ENCODE measurements around the gene MRGPRE.

The MRGPRE gene

DNA sequence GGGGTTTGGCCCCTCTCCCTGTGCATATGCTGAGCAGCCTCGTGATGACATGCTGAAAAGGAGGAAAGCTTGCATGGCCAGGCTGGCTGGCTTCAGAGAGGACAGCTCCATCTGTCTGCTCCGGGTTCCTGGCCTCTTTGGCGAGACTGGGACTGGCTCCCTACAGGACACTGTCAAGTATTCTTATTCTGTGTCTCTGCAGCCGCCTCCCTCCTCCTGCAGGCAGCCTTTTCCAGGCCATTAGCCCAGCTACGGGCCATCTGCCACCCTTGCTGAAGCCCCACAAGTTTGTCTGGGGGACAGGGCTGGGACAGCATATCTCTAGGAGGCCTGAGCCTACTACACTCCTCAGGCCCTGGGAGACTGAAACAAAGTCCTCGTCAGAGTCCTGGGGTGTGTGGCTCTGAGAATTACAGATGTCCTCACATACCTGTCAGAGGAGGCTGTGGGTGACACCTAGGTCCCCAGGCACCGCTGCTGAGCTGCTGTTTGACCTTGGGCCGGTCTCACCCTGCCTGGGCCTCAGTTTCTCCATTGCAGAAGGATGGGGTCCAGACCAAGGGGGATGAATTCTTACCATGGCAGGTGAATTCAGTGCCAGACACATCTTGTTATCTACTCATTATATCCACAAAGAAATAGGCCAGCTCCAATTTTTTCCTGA is 24.6 kb downstream of the MRGPRE start:
- FAIRE-seq, result no peak

DNA sequence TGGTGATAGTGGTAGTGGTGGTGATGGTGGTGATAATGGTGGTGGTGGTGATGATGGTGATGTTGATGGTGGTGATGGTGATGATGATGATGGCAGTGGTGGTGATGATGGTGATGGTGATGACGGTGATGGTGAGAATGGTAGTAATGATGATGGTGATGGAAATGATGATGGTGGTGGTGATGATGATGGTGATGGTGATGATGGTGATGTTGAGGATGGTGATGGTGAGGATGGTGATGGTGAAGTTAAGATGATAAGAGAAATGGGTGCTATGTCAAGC is 25.4 kb downstream of the MRGPRE start:
- no peak for FAIRE-seq

DNA sequence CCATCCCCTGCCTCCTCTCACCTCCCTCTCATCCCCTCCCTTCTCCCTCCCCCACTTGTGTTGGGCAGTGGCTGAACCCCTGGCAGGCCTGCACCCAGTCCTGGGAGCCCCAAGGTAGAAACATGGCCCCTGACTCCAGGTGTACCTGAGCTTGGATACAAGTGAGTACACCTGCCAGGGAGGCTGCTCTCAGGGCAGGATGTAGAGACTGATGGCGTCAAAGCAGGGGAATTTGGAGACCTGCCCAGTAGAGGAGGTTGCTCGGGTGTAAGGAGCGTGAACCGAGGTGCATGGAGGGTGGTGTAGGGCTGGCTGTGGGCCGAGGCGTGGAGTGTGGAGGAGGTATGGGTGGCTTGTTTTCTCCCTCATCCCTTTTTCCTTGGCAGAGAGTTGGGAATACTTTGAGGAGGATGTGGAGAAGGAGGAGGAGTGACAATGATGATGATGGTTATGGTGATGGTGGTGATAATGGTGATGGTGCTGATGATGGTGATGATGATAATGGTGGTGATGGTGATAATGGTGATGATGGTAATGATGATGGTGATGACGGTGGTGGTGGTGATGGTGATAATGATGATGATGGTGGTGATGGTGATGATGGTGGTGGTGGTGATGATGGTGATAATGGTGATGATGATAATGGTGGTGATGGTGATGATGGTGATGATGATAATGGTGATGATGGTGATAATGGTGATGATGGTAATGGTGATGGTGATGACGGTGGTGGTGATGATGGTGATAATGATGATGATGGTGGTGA is 25.9 kb downstream of the MRGPRE start:
- no peak for FAIRE-seq

DNA sequence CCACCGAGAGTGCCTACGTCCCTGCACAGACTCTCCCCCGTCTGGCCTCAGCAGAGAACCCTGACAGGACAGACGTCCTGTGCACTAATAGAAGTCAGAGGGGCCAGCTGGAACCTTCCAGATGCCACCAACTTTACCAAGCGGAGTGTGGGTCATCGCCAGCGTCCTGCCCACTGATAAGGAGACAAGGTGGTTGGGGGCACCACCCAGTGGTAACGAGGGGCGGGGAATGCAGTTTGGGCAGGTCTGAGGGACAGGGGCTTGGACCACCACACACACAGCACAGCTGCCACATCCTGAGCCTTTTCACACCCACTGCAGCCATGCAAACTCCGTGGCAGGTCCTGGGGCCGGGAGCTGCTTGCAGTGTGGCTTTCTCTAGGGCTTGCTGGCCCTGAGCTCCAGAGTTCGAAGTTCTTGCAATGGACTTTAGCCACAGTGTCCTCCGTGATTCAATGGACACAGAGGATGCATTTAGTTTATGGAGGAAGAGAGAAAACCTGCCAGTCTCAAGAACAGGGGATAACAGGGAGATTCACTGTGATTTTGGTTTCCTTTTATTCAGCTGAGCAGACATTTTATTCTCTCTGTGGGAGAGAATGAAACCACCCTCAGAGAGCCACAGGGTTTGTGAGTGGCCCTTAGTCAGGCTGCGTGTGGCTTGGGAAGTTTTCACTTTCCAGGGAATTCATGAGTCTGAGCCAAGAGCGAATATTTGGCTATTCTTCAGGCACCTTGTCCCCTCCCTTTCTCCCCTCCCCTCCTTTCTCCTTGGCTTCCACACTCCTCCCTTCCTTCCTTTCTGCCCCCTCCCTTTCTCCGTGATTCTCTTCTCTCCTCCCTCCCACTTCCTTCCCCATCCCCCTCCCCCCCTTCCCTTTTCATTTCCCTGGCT is 26.7 kb downstream of the MRGPRE start:
- FAIRE-seq, result no peak

DNA sequence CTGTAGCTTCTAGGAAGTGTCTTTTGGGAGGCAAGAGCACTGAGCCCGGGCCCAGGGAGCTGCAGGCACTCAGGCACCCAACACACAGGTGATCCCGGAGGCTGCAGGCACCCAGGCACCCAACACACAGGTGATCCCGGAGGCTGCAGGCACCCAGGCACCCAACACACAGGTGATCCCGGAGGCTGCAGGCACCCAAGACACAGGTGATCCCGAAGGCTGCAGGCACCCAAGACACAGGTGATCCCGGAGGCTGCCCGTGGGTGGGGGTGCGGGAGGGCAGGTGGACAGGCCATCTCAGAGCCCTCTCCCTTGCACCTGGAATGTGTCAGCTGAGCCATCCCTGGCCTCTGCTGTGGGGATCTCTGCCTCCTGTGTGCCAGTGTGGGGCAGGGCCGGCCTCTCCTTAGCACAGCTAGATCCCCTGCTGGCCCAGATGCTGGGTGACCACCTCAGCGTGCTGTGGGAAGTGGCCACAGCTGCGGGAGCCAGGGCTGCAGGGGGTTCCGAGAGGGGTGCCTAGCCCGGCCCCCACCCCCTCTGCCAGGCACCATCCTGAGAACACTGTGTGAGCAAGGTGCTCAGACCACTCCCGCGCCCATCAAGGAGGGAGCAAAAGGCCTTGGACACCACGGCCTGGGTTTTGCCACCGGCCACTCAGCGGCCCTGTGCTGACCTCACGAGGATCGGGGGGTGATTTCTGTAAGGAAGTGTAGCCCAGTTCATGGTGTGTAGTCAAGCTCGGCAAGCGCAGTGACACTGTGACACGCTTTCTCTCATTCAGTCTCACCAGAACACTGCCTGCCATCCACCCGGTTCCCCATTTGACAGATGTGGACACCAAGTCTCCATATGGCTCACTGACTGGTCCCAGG is 27.8 kb downstream of the MRGPRE start:
- no peak for FAIRE-seq

DNA sequence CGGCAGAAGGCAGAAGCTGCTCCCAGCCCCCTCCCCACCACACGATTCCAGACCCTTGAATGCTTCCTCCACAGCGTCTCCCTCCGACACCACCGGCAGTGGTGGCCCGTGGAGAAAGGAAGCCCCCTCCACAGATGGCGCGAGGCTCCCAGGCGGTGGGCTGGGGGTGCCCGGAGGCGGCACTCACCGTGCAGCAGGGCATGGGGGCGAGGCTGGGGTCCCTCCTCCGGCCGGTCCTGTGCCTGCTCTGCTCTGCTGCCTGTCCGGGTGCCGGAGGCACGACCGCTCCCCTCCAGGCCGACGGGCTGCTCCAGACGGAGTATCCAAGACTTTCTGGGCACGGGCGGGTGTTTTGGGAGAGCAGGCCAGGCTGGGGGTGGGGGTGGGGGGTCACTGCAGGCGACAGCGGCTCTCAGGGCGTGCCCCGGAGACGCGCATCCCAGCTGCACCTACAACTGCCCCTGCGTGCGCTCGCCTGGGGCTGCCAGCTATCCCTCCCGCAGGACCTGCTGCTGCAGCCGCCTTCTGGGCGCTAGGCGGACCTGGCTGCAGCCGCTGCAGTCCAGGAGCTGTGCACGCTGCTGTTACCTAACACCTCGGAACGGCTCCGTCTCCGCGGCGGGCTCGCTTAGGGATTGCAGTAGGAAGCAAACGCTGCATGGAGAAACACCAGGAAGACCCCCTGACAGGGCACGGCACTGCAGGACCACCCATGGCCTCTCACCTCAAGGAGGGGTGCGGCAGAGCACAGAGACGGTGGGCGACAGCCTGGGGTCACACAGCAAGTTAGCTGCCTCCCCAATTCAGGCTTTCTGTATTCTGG is 28.8 kb downstream of the MRGPRE start:
- no peak for FAIRE-seq

DNA sequence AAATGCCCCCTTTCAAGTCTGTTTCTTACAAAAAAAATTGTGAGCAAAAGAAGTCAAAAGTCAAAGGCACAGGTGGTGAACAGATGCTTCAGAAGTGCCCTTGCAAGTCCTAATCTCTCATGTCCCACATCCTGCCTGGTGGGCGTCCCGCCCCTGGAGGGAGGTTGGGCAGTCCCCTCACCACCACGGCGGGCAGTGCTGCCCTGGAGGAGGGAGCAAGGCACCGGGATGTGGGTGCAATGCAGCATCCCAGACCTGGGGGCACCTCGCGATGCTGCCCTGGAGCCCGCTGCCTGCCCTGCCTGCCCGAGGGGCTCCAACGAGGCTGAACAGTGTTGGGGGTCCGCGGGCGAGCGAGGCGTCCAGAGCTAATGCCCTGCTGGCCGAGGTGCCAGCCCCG is 29.5 kb downstream of the MRGPRE start:
- FAIRE-seq, result no peak

DNA sequence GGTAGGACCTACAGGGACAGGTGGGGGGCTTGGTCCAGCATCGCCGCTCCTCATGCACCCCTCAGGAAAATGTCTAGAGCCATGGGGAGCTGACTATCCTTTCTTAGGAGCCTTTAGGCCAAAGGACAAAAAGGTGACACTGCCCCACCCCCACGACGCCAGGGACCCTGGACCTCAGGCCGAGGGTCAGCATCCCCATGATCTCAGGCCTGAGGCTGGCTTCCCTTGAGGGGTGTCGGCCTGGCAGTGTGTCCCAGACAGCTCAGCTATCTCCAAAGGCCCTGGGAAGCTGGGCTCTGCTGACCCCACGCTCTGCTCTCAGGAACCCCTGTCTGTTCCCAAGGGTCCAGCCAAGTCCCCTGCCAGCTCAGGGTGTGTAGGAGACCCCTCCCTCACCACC is 29.9 kb downstream of the MRGPRE start:
- FAIRE-seq, result no peak

DNA sequence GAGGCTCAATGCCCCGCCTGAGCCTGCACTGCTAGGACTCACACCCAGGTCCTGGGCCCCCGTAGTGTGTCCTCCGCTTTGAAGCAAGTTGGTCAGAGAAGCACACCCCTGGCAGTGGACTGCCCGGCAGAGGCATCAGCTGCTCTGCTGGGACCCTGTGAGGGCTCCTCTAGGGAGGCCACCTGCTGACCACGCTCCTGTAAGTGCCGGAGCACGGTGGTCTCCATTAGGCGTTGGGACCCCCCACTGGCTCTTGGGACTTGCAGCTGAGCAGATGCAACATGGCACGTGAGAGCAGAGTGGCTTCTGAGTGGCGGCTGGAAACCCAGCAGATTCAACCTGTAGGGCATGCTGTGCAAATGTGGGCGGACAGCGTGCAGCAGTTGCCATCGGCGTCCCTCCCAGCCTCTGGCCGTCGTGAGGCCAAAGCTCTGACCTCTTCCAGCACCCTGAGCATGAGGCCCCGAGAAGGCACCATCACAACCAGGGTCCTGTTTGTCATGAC is 30.5 kb downstream of the MRGPRE start:
- no peak for FAIRE-seq

DNA sequence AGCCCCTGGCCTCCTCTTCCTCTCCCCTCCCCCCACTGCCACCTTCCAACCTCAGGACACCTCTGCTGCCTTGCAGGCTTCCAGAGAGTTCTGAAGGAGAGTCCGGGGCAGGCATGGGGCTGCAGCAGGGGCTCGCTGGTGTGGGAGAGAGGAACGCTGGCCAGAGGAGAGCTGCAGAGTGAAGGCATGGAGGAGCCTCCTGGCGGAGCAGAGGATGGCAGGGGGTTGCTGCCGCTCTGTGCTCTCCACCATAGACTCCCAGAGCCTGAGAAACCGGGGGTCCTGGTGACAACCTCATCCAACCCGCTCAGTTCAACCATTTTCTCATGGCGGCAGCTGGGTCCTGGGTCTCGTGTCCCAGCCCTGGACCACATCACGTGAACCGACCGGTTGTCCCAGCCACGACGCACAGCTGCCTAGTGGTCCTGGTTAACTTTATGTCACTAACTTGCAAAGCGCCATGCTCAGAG is 31.1 kb downstream of the MRGPRE start:
- no peak for FAIRE-seq

DNA sequence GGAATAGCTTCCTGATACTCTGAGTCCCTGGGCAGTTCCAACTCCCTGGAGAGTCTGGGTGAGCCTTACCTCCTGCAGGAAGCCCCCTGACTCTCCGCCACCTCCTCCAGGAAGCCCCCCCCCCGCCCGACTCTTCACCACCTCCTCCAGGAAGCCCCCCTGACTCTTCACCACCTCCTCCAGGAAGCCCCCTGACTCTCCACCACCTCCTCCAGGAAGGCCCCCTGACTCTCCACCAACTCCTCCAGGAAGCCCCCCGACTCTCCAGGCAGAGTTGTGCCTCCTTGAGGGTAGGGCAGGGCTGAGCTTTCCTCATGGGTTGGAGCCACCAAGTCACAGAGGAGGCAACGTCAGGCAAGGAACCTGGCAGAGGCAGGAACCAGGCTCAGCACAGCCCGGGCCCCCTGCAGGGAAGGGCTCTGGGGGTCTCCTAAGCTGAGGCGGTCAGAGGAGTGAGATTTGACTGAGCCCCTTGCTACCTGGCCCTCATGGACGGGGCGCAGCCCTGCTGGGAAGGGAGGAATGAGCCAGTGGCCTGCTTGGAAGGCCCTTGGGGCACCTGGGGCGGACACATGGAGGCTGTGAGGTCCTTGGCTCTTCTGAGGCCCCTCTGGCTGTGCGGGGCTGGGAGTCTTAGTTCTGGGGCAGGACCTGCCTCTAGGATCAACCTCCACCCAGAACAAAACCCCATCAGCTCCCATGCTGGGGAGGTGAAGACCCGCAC is 31.7 kb downstream of the MRGPRE start:
- no peak for FAIRE-seq

DNA sequence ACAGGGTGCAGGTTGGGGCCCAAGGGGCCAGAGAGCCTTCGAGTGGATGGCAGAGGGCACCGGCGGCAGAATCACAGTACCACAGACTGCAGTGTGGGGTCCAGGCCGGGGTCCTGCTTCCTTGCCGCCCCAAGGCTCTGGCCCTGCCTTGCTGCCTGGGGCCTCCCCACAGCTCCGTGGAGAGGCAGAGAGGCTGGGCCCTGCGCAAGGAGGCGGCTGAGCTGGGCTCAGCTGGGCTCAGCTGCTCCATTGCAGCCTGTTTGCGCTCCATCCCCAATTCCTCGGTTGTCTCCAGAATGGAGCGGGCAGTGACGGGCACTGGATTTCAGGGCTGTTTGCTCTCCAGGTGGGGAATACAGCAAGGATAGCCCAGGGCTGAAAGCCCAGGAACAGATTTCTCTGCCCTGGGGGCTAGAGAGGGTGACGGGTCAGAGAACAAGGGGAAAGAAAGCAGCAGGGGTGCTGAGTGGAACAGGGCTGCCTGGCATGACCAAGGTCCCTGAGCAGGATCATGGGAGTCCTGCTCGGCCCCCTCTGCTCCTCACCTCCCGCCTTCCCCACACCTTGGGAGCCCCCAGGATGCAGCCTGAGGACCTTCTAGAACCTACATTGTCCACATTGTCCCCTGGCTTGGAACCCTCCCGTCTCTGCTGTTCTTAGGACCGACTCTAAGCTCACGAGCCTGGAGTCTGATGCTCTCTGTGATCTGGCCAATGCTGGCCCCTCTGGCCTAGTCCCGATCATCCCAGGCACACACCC is 32.5 kb downstream of the MRGPRE start:
- FAIRE-seq, result no peak

DNA sequence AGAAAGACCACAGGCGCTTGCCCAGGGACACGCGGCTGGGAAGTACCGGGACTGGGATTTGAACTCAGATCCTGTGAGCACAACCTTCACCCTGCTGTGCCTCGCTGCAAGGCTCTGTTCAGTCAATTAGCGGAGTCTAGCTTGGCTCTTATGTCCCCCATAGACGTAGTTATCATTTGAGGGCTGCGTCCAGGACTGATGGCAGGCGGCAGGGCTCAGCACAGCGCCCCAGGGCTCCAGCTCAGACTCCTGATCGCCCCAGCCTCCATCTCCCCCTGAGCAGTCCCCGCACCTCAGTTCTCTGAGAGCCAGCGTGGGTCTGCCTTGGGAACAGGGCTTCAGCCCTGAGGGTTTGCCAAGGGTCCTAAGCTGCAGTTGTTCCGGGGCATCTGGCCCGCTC is 33.4 kb downstream of the MRGPRE start:
- FAIRE-seq, result no peak

DNA sequence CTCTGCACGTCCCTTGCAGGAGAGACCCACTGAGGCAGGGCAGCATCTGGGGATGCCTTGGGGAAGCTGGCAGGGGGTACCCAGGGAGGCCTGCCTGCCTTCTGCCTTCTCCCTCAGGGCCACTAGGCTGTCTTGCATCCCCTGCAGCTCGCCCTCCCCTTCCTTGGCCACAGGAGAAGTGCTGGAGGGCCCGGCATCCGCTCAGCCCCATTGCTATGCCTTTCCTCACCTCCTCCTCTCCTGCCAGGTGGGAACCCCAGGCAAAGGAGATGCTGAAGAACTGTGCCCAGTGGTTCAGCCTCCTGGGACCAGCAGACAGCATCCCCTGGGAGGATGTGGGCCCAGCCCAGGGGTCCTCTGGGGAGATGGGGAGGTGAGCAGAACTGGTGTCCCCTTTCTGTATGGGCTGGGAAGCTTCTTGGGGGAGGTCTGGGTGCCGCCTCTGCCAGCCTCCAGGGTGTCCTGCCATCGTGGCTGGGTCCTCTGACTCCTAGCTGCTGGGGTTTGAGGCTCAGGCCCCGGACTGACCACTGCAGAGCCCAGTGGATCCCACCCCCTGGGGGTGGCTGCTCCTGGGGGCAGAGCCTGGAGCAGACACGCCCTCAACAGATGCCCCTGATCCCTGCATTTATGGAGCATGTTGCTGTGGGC is 34.2 kb downstream of the MRGPRE start:
- FAIRE-seq, result no peak

DNA sequence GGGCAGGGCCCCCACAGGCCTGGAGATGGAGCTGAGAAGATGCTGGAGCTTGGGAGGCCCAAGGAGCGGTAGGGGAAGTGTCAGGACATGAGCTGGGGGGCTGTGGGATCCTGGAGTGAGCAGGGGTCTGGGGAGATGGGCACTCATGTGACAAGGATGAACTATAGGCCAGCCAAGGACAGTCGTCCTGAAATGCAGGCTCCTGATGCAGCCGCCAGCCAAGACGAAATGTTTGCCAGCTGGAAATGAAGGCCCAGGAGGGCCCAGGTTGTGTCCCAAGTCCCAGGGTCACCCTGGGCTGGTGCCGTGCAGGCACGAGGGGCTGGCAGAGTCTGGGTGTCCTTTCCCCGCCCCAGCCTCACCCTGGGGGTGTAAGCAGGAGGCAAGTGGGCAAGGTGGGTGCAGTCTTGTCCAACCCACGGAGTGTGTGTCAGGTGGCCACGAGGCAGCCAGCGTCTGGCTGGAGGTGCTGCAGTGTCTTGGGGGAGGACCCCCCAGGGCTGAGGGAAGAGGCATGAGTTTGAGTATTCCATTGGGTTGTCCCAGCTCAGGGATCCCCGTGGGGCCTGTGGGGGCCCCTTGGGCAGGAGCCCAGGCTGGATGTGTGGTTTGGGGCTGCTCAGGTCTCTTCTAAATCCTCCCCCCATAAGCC is 35.0 kb downstream of the MRGPRE start:
- no peak for FAIRE-seq

DNA sequence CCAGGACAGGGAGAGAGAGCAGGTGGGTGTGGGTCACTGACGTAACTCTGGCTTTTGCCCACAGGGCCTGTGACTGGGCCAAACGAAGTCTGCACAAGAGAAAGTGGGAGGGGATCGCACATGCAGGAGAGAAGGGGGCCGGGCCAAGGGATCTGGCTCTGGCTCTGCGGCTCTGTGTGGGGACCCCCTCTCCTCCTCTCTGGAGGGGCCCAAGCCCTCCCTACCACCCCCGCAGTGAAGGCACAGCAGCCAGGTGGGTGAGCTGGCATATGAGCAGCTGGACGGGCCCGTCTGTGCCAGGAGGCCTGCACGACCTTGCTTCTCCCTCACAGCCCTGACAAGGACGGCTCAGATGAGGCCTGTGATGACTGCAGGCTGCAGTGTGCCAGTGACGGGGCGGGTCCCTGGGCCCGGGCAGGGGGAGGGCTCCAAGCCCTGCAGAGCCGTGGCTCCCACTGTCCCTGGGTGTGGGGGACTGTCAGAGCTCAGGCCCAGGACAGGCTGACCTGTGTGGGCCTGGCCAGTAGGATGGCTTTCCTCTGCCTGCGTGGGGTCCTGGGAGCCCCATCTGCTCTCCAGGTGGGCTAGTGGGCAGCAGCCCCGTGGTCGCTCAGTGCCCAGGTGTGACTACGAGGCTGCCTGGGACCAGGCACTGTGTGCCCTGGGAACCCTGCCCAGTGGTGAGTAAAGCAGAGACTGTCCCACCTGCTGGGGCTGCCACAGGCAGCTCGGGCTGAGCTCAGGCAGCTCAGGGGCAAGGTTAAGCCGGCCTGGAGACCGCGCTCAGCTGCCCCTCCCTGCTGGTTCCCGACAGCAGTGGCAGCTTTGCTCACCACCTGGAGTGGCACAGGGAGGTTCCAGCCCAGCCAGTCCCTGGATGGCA is 35.8 kb downstream of the MRGPRE start:
- FAIRE-seq, result no peak

DNA sequence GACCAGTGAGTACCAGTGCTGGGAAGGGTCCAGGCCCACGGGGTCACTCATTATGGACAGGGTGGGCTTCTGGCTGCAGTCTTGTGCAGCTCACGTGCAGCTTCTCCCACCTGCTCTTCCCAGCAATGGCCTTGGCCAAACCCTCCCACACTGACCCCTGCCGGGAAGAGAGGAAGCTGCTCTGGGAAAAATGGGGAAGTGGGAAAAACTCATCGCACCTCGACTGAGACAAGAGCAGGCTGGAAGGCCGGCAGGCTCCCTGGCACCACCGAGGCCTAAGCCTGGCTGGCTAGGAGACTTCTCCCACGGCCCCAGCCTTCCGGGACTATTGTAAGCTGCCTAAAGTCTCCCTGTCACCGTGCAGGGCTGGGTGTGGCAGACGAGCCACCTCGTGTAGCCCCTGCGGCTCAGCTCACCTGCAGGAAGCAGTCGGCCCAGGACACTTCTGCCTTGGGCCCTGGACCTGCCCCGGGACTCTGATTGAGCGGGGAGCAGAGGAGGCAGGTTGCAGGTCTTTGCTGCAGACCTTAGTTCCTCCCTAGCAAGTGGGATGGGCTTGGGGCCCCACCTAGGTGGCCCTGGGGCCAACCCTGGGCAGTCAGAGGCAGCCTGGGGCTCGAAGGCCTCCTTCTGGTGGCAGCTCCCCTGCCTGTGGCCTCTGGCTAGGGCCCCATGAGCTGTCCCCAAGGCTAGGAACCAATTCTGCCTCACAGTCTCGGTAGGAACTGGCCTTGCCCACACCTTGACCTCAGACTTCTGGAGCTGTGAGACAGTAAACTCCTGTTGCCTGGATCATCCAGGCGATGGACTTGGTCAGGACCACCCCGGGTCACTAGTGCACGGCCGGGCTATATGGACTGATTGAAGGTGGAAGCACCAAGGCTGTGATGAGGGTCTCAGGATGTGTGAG is 36.7 kb downstream of the MRGPRE start:
- FAIRE-seq, result no peak

Data from G401.6 (cell line).